Measurements from ENCODE around the gene PTN.

PTN gene

GRCh38 chr7:137343281-137343841 lies at the start of gene PTN:
TSS of gene PTN (minus strand) at chr7:137343733. CDS start at chr7:137254973, 88,760 bp downstream.
- Mint-ChIP-seq H3K9me3 (no peaks in the 10 kb centered on the region), H3K27ac (no peak within 1 kb of the TSS), H3K36me3 (ENCODE audit: low read depth) (no peaks in the 10 kb centered on the region), H3K27me3 (peaks cover 6% of the 10 kb centered on the region), H3K4me3 (no peak within 1 kb of the TSS), H3K4me1 (ENCODE audit: low read depth) (no peaks in the 10 kb centered on the region)
- intact Hi-C loops (cut with micrococcal nuclease) = no loop called here

DNA sequence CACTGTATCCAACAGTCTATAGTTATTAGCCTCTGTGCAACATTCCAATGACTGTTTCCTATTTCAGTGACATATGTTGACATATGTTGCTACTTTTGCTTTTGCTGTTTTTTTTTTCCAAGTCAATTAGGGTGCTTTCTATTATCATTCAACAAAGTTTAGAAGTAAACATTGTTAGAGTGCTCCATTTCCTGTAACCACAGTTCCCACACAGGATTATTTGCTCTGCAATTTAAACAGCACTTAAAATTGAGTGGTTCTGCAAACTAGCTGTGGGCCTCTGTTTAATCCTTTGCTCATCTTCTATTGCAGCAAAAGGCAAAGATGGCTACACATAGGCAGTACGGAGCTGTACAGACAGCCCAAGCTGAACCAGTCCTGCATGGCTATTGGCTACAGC lies 46.5 kb upstream of the PTN start:
- Mint-ChIP-seq H3K4me3 (no peak overlapping the region), H3K27me3 (no peaks in the 10 kb centered on the region), H3K4me1 (ENCODE audit: low read depth) (no peaks in the 10 kb centered on the region), H3K27ac (no peak overlapping the region), H3K9me3 (peaks cover 9% of the 10 kb centered on the region), H3K36me3 (ENCODE audit: low read depth) (no peaks in the 10 kb centered on the region)
- intact Hi-C loops (cut with micrococcal nuclease) = no loop called here

GRCh38 chr7:137388916-137389315 lies 45.4 kb upstream of the PTN start:
- Mint-ChIP-seq H3K36me3 (ENCODE audit: low read depth) (no peaks in the 10 kb centered on the region), H3K27me3 (no peaks in the 10 kb centered on the region), H3K4me1 (ENCODE audit: low read depth) (no peaks in the 10 kb centered on the region), H3K27ac (no peak overlapping the region), H3K4me3 (no peak overlapping the region), H3K9me3 (peaks cover 9% of the 10 kb centered on the region)
- intact Hi-C loops (cut with micrococcal nuclease) = no loop called here

GRCh38 chr7:137386966-137387365 lies 43.4 kb upstream of the PTN start:
- no peak overlapping the region for H3K4me3 Mint-ChIP-seq
- intact Hi-C loops (cut with micrococcal nuclease) = no loop called here

GRCh38 chr7:137381045-137381444 lies 37.5 kb upstream of the PTN start:
- H3K9me3 Mint-ChIP-seq = no peaks in the 10 kb centered on the region
- H3K27ac Mint-ChIP-seq = no peak overlapping the region
- no peaks in the 10 kb centered on the region for H3K36me3 Mint-ChIP-seq (ENCODE audit: low read depth)
- H3K27me3 Mint-ChIP-seq = no peaks in the 10 kb centered on the region
- no peaks in the 10 kb centered on the region for H3K4me1 Mint-ChIP-seq (ENCODE audit: low read depth)
- intact Hi-C loops (cut with micrococcal nuclease) = no loop called here
- H3K4me3 Mint-ChIP-seq = no peak overlapping the region

More at GRCh38 chr7:137386966-137387365, 43.4 kb upstream of the PTN start:
- Mint-ChIP-seq H3K4me1 (ENCODE audit: low read depth) (no peaks in the 10 kb centered on the region), H3K9me3 (peaks cover 9% of the 10 kb centered on the region), H3K36me3 (ENCODE audit: low read depth) (no peaks in the 10 kb centered on the region), H3K27ac (no peak overlapping the region), H3K27me3 (no peaks in the 10 kb centered on the region)

DNA sequence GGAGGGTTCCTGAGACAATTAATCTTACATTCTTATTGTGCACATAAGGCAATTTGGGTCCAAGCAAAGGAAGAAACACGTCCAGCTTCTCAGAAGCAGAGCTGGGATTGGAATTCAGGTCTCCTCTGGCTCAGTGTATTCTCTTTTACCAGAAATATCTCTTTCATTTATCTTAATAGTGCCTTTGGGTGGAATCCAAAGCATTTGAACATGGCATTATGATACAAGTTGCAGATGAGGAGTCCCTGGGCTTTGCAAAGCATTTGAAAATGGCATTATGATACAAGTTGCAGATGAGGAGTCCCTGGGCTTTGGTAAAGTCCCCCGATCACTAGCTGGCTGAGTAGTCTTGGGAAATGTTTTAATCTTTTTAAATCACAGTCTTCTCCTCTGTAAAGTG lies 30.0 kb upstream of the PTN start:
- Mint-ChIP-seq H3K4me3 (no peak overlapping the region), H3K4me1 (ENCODE audit: low read depth) (no peaks in the 10 kb centered on the region), H3K27me3 (no peaks in the 10 kb centered on the region), H3K9me3 (peaks cover 5% of the 10 kb centered on the region), H3K36me3 (ENCODE audit: low read depth) (no peaks in the 10 kb centered on the region), H3K27ac (no peak overlapping the region)
- intact Hi-C loops (cut with micrococcal nuclease) = no loop called here

DNA sequence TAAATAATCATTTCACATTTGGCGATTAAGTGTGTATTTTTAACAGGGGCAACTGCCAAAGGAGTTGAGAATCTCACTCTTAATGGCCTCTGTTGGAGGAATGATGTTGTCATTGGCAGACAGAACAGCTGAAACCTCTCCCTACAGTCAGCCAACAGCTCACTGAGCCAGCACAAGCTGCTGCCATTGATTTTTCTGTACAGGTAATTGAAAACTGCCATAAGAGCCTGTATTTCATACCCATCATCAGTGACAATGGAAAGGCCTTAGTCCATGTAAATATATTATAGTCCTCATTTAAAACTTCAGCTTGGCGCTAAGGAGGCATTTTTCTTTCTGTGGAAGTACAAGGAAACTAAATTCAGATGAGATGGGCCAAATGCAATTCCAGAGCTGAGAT lies 28.1 kb upstream of the PTN start:
- H3K27me3 Mint-ChIP-seq = no peaks in the 10 kb centered on the region
- H3K4me3 Mint-ChIP-seq = no peak overlapping the region
- H3K4me1 Mint-ChIP-seq (ENCODE audit: low read depth) = no peaks in the 10 kb centered on the region
- no peak overlapping the region for H3K27ac Mint-ChIP-seq
- H3K9me3 Mint-ChIP-seq = peaks cover 5% of the 10 kb centered on the region
- intact Hi-C loops (cut with micrococcal nuclease) = no loop called here
- H3K36me3 Mint-ChIP-seq (ENCODE audit: low read depth) = no peaks in the 10 kb centered on the region

- H3K27ac Mint-ChIP-seq = no peak overlapping the region
- no peaks in the 10 kb centered on the region for H3K4me1 Mint-ChIP-seq (ENCODE audit: low read depth)
- peaks cover 32% of the 10 kb centered on the region for H3K9me3 Mint-ChIP-seq
- no peak overlapping the region for H3K4me3 Mint-ChIP-seq
- intact Hi-C loops (cut with micrococcal nuclease) = no loop called here
- H3K27me3 Mint-ChIP-seq = no peaks in the 10 kb centered on the region
- no peaks in the 10 kb centered on the region for H3K36me3 Mint-ChIP-seq (ENCODE audit: low read depth)
These were observed 23.5 kb upstream of the PTN start for GRCh38 chr7:137366995-137367394.

DNA sequence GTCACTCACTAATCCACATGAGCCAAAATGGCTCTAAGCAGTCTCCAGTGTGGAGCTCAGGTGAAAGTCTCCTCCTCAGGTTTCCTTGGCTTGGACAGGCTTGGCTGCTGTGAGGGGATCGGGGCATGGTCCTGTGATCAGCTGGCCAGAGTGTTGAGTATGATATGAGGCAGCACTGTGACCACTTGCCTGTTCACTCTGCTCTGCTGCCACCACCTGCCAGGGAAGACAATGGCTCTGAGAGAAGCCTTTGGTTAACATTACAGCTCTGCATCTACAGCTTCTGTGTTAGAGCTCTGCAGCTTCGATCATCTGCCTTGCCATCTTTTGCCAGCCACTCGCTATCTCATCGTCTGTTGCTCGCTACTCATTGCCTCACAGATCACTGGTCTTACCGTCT lies 20.1 kb upstream of the PTN start:
- Mint-ChIP-seq H3K27ac (no peak overlapping the region), H3K4me1 (ENCODE audit: low read depth) (no peaks in the 10 kb centered on the region), H3K4me3 (no peak overlapping the region), H3K27me3 (no peaks in the 10 kb centered on the region), H3K9me3 (peaks cover 55% of the 10 kb centered on the region), H3K36me3 (ENCODE audit: low read depth) (no peaks in the 10 kb centered on the region)
- intact Hi-C loops (cut with micrococcal nuclease) = no loop called here

DNA sequence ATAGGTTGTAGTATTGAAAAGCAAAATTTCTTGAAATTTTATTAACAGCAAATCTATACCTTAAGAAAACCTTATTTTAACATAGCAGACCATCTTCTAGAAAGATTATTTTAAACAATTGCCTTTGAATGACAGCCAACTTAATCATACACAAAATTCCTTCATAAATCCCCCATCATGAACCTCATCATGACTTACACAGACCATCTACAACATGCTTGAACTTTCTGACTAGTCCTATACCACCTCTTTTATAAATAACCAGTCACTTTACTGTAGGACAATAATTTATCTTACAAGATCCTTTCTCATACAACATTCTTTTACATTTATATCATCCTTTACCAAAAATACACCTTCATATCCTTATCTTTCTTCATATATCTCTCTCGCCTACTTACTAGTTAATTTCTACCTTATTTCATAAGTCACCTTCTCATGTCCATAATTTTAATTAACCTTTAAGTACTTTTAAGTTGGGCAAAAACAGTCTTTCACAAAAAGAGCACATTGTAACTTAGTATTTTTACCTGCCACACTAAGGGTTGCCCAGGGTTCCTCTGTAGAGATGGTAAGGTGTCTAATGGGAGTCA lies 16.6 kb upstream of the PTN start:
- no peaks in the 10 kb centered on the region for H3K27me3 Mint-ChIP-seq
- H3K4me3 Mint-ChIP-seq = no peak overlapping the region
- H3K4me1 Mint-ChIP-seq (ENCODE audit: low read depth) = no peaks in the 10 kb centered on the region
- no peak overlapping the region for H3K27ac Mint-ChIP-seq
- H3K36me3 Mint-ChIP-seq (ENCODE audit: low read depth) = no peaks in the 10 kb centered on the region
- H3K9me3 Mint-ChIP-seq = peaks cover 52% of the 10 kb centered on the region
- intact Hi-C loops (cut with micrococcal nuclease) = no loop called here

DNA sequence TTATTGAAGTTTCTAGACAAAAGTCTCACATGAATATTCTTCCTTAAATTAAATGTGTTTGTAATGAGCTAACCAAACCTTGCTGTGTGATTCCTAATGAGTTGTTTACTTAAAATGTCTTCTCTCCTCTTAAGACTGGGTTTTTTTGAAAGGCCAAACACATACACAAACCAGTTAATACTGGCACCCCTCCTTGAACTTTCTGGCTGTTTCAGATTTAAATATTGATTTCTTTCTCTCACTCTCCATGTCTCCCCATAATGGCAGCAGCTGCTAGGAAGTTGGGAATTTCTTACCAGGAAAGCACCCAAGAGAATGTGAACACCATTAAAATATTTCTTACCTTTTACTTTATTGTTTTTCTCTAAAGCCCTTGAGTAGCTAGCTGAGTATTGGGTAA lies 11.4 kb upstream of the PTN start:
- H3K4me3 Mint-ChIP-seq = no peak overlapping the region
- intact Hi-C loops (cut with micrococcal nuclease) = no loop called here
- H3K9me3 Mint-ChIP-seq = peaks cover 13% of the 10 kb centered on the region
- no peaks in the 10 kb centered on the region for H3K27me3 Mint-ChIP-seq
- H3K4me1 Mint-ChIP-seq (ENCODE audit: low read depth) = no peaks in the 10 kb centered on the region
- H3K36me3 Mint-ChIP-seq (ENCODE audit: low read depth) = no peaks in the 10 kb centered on the region
- H3K27ac Mint-ChIP-seq = no peak overlapping the region

DNA sequence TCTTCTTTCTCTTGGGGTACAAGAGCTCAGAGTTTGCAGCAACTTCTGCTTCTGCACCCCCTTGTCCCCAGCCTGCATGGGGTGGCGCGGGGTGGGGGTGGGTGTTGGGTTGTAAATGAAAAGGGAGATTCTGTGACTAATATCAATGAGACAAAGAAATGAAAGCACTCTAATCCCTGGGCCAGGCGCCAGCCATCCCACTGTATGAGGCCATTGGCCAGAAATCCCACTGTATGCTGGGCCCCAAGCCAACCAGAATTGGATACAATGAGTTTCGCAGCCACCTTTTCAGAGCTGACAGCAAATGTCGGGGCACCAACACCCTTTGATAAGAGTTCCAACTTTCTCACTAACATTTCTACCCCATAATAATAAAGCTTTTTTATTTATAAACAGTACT lies 10.9 kb upstream of the PTN start:
- no peaks in the 10 kb centered on the region for H3K4me1 Mint-ChIP-seq (ENCODE audit: low read depth)
- peaks cover 10% of the 10 kb centered on the region for H3K9me3 Mint-ChIP-seq
- no peaks in the 10 kb centered on the region for H3K36me3 Mint-ChIP-seq (ENCODE audit: low read depth)
- H3K27me3 Mint-ChIP-seq = no peaks in the 10 kb centered on the region
- intact Hi-C loops (cut with micrococcal nuclease) = no loop called here
- no peak overlapping the region for H3K4me3 Mint-ChIP-seq
- H3K27ac Mint-ChIP-seq = no peak overlapping the region

GRCh38 chr7:137351941-137352340 lies 8.4 kb upstream of the PTN start:
- Mint-ChIP-seq H3K27me3 (no peaks in the 10 kb centered on the region), H3K4me1 (ENCODE audit: low read depth) (no peaks in the 10 kb centered on the region), H3K27ac (no peak overlapping the region), H3K9me3 (no peaks in the 10 kb centered on the region), H3K36me3 (ENCODE audit: low read depth) (no peaks in the 10 kb centered on the region), H3K4me3 (no peak overlapping the region)
- intact Hi-C loops (cut with micrococcal nuclease) = no loop called here

DNA sequence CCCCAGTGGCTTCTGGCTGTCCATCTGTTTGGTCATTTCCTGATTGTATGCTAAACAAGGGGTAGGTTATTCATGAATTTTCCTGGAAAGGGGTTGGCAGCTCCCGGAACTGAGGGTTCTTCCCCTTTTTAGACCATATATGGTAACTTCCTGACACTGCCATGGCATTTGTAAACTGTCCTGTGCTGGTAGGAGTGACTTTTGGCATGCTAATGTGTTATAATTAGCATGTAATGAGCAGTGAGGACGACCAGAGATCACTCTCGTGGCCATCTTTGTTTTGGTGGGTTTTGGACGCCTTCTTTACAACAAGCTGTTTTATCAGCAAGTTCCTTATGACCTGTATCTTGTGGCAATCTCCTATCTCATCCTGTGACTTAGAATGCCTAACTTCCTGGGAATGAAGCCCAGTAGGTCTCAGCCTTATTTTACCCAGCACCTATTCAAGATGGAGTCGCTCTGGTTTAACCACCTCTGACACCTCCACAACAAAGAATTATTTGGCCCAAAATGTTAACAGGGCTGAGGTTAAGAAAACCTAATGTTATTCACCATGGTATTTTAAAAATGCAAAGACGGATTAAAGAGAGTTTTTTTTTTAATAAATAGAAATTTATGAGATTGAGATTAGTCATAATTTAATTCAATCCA lies 2.4 kb upstream of the PTN start:
- no peaks in the 10 kb centered on the region for H3K36me3 Mint-ChIP-seq (ENCODE audit: low read depth)
- intact Hi-C loops (cut with micrococcal nuclease) = no loop called here
- H3K9me3 Mint-ChIP-seq = no peaks in the 10 kb centered on the region
- no peak overlapping the region for H3K27ac Mint-ChIP-seq
- no peak overlapping the region for H3K4me3 Mint-ChIP-seq
- peaks cover 6% of the 10 kb centered on the region for H3K27me3 Mint-ChIP-seq
- H3K4me1 Mint-ChIP-seq (ENCODE audit: low read depth) = no peaks in the 10 kb centered on the region

- peaks cover 6% of the 10 kb centered on the region for H3K27me3 Mint-ChIP-seq
- no peaks in the 10 kb centered on the region for H3K36me3 Mint-ChIP-seq (ENCODE audit: low read depth)
- H3K4me3 Mint-ChIP-seq = no peak overlapping the region
- intact Hi-C loops (cut with micrococcal nuclease) = no loop called here
- H3K9me3 Mint-ChIP-seq = peaks cover 4% of the 10 kb centered on the region
- no peak overlapping the region for H3K27ac Mint-ChIP-seq
- H3K4me1 Mint-ChIP-seq (ENCODE audit: low read depth) = no peaks in the 10 kb centered on the region
These were observed 688 bp downstream of the PTN start for GRCh38 chr7:137342828-137343261.
